Natural killer cell treated with Interleukin-12 subunit alpha and Interleukin-12 subunit beta and Interleukin-15 and Interleukin-18, amount 100 ng/mL, for 72 hours (primary cell): Measurements from ENCODE around the gene TMPRSS13. TPM values are rescaled to one million over a fixed set of nuclear protein-coding genes. Genes with fewer than 3 reads are reported as not detected.
A peak's percentile ranks its signal among the peaks of the same experiment; 100 is the strongest.

Source experiments
- ATAC-seq, 2 donors: fragments of 150-1000 bp; cut with Tn5 transposase in 1 of 2; sonication (Bioruptor Pico), chemical (Tn5 transposase) in 1 of 2; 2 replicates each; pipeline ENCODE4 v1.10.0; 2021
- DNase-seq: peaks from one replicate; pipeline ENCODE4 v3.0.0; 2022; ENCODE audit warnings: low spot score
- H3K27ac Mint-ChIP-seq, 2 donors: 1 replicate in 1 of 2; 2 replicates in 1 of 2; pipeline ENCODE4 v1.8.0; 2022; ENCODE audit warnings: mixed read lengths in 2 of 2, mild to moderate bottlenecking in 1 of 2, moderate library complexity in 1 of 2
- H3K27me3 Mint-ChIP-seq, 2 donors: 1 replicate in 1 of 2; 2 replicates in 1 of 2; pipeline ENCODE4 v1.8.0; 2022; ENCODE audit warnings: mixed read lengths in 2 of 2
- H3K36me3 Mint-ChIP-seq: one replicate; pipeline ENCODE4 v1.8.0; 2022; ENCODE audit warnings: mixed read lengths
- H3K4me1 Mint-ChIP-seq, 2 donors: 1 replicate in 1 of 2; 2 replicates in 1 of 2; pipeline ENCODE4 v1.8.0; 2022; ENCODE audit warnings: low read depth in 2 of 2, mixed read lengths in 2 of 2, mild to moderate bottlenecking in 1 of 2
- H3K4me3 Mint-ChIP-seq: one replicate; pipeline ENCODE4 v1.8.0; 2022; ENCODE audit warnings: mixed read lengths
- H3K9me3 Mint-ChIP-seq: 2 replicates; pipeline ENCODE4 v1.8.0; 2022; ENCODE audit warnings: mixed read lengths
- total RNA-seq, 2 donors: library from RNA; stranded (reverse); gene quantifications; one replicate each; pipeline ENCODE4 v1.2.3, GENCODE V29; 2022

TMPRSS13 gene
- total RNA-seq, 2 donors from 2014 or later: 0.19 to 0.36 TPM

DNA sequence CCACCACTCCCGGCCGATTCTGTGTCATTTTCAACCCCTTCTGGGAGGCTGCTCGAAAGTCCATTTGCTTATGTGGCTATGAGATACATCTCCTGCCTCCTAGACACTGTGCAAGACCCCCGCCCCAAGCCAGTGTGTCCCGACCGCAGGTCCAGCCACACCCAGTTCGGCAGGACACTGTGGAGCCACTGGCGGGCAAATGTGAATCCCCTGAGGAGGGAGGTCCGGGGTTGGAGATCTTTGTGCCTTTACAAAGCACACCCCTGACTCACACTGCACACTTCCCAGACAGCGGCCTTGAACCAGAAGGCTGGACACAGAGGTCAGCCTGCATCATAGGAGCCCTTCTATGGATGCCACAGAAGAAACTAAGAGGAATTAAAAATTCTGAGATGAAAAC, 70.1 kb downstream of the TMPRSS13 start:
- no peaks in the 10 kb centered on the region for H3K36me3 Mint-ChIP-seq
- no peak overlapping the region for H3K4me3 Mint-ChIP-seq
- DNase-seq (no peak), ATAC-seq (peak in 1 of 2 donors; percentile 36)
- H3K27ac Mint-ChIP-seq: no peak overlapping the region
- peaks cover 3 to 5% of the 10 kb centered on the region in 2 donors for H3K4me1 Mint-ChIP-seq
- H3K27me3 Mint-ChIP-seq: peaks cover 15 to 19% of the 10 kb centered on the region in 2 donors
- H3K9me3 Mint-ChIP-seq: no peaks in the 10 kb centered on the region

DNA sequence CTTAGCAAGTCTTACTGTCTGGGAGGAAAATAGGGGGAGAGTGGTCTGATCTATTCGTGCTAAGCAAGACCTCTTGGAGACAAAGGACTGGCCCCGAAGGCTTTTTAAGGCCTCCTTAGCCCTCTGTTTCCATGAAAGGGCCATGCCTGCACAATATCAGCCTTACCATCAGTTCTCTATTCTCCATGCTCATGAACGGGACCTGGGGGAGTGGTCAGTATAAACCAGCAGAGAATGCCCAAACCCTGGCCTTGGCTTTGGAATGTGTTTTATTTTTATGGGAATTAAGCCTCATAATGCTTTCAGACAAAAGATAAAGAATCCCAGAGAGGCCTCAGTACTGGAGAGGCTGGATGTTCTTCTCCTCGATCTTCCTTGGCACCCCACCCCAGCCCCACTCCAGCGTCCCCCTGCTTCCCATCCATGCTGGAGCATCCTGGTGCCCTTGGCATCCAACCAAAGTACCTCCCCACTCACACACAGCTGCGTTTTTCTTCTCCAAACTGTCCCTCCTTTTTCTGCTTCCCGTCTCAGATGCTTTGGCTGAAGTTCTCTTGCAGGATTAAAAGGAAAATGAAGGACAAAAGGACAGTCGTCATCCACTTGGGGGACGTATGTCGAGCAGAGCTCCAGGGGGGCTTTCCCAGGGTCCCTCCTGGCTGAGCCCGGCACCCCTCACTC, 71.3 kb downstream of the TMPRSS13 start:
- Mint-ChIP-seq H3K4me3 (no peak overlapping the region), H3K27me3 (peaks cover 18 to 26% of the 10 kb centered on the region in 2 donors), H3K27ac (no peak overlapping the region), H3K4me1 (peaks cover 3 to 5% of the 10 kb centered on the region in 2 donors), H3K36me3 (peaks cover 1% of the 10 kb centered on the region), H3K9me3 (no peaks in the 10 kb centered on the region)
- ATAC-seq (no peak), DNase-seq (no peak)

DNA sequence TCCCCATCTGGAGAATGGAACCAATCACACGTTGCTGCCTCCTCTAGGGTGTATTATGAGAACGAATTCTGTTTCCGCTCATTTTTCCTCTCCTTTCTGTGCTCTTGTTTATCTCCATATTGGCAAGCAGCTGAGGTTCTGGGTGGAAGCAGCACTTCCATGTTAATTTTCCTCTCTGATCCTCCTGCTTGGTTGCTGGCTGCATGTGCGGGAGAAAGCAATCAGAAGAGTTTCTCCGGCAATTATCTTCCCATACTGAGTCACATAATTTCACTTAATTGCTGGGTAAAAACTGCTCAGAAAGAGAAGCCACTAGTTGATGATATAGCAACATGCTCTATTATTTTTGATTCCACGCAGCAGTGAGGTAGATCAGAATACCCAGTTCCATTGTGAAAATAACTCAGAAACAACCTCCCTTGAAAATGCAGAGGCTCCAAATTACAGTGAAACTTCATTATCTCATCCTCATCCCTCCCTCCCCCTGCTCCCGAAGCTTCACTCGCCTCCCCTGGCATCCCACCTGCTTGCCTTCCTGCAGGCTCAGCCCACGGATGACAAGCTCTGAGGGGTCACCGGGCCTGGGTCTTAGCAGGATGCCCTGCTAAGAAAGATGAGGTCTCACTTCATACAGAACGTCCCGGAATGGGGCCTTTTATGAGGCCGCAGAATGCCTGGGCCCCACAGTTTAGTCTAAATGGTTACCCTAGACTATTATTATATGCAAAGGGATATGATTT, 73.1 kb downstream of the TMPRSS13 start:
- Mint-ChIP-seq H3K27ac (no peak overlapping the region), H3K9me3 (no peaks in the 10 kb centered on the region)

DNA sequence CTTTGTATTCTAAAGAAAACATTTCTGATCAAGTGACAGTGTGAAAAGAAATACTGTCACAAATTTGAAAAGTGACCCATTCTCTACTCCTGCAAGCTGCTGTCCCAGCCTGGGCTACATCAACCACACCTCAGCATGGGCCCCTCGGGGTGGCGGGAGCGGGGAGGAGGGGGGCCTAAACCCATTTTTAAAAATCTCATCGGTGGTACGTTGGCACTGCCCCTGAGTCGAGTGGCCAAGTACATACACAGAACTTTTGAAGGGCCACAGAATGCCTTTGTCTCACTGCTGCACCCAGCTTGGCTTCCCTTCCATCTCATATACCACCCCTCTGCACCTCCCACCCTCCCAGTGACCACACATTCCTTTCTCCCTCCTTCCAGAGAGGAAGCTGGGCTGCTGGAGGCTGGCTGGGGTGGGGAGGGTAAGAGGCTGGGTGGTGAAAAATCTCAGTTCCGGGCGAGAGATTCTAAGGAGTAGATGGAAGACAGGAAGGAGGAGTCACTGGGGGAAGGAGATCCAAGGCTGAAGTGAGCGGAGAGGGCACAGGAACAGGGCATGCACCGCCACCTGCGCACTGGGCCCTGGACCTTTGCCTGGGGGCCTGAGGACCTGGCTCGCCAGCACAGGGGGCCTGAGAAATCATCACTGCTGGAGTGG, 73.9 kb downstream of the TMPRSS13 start:
- Mint-ChIP-seq H3K27me3 (peaks cover 27 to 30% of the 10 kb centered on the region in 2 donors), H3K36me3 (peaks cover 7% of the 10 kb centered on the region), H3K27ac (no peak overlapping the region), H3K9me3 (no peaks in the 10 kb centered on the region), H3K4me1 (peaks cover 5 to 6% of the 10 kb centered on the region in 2 donors), H3K4me3 (no peak overlapping the region)
- DNase-seq (no peak), ATAC-seq (no peak)

More for the DNA sequence above, 73.1 kb downstream of the TMPRSS13 start:
- Mint-ChIP-seq H3K27me3 (peaks cover 27 to 33% of the 10 kb centered on the region in 2 donors), H3K36me3 (peaks cover 7% of the 10 kb centered on the region), H3K4me3 (no peak overlapping the region), H3K4me1 (peaks cover 0 to 2% of the 10 kb centered on the region in 2 donors)
- ATAC-seq: no peak
- no peak for DNase-seq

DNA sequence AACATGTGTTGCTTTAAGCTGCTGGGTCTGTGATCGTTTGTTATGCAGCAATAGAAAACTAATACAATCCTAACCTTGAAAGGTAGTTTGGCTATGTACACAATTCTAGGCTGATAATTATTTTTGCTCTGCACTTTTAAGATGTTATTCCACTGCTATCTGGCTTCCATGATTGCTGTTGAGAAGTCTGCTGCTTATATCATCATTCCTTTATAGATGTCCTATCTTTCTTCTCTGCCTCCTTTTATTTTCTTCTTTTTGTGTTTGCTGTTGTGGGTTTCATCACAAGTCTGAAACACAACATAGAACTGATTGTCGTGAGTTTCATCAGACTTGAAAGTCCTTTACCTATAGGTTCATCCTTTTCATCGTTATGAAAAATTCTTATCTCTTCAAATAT, 76.9 kb downstream of the TMPRSS13 start:
- Mint-ChIP-seq H3K4me3 (no peak overlapping the region), H3K27ac (no peak overlapping the region), H3K36me3 (peaks cover 7% of the 10 kb centered on the region), H3K4me1 (peaks cover 12 to 13% of the 10 kb centered on the region in 2 donors), H3K9me3 (no peaks in the 10 kb centered on the region), H3K27me3 (peaks cover 27 to 30% of the 10 kb centered on the region in 2 donors)
- ATAC-seq (no peak), DNase-seq (no peak)

DNA sequence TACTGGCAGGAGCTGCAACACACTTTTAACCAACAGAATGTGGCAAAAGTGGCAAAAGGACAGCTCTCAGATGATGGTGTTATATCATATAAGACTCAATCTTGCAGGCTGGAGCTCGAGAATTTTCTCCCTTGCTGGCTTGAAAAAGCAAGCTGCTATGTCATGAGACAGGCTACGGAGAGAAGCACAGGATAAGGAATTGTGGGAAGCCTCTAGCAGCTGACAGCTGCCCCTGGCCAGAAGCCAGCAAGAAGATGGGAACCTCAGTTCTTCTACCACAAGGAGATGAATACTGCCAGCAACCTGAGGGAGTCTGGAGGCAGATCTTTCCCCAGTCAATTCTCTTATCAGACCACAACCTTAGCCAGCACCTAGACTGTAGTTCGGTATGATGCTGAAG, 77.3 kb downstream of the TMPRSS13 start:
- ATAC-seq (no peak), DNase-seq (no peak)
- H3K27ac Mint-ChIP-seq: peak overlapping the region in 1 of 2 donors; percentile 19
- peaks cover 7% of the 10 kb centered on the region for H3K36me3 Mint-ChIP-seq
- no peaks in the 10 kb centered on the region for H3K9me3 Mint-ChIP-seq
- peaks cover 12 to 13% of the 10 kb centered on the region in 2 donors for H3K4me1 Mint-ChIP-seq
- H3K4me3 Mint-ChIP-seq: no peak overlapping the region
- peaks cover 23 to 28% of the 10 kb centered on the region in 2 donors for H3K27me3 Mint-ChIP-seq

DNA sequence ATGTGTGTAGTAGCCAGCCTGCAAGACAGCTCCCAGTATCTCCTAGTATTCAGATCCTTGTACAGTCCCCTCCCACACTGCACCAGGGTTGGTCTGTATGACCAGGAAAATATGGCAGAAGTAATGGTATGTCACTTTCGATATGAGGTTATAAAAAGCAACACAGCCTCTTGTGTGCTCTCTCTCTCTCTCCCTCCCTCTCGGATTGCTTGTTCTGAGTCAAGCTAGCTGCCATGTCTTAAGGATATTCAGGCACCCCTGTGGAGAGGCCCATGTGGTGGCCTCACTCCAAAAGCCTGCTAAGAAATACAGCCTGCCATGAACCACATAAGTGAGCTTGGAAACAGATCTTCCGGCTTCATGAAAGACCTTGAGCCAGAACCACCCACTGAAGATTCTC, 78.1 kb downstream of the TMPRSS13 start:
- Mint-ChIP-seq H3K27ac (peak overlapping the region; percentile 19 to 39), H3K36me3 (peaks cover 7% of the 10 kb centered on the region), H3K4me3 (no peak overlapping the region), H3K27me3 (peaks cover 16 to 27% of the 10 kb centered on the region in 2 donors), H3K4me1 (peaks cover 12 to 13% of the 10 kb centered on the region in 2 donors), H3K9me3 (no peaks in the 10 kb centered on the region)
- no peak for ATAC-seq
- DNase-seq: no peak

Other genes with a start within 250 kb of the TMPRSS13 start
- under 1 TPM in 1 of 2 donors, not detected in 1; 0.08 TPM for gene DSCAML1, start 132.2 kb downstream of the TMPRSS13 start, total RNA-seq
- 1 to 10 TPM in 1 of 2 donors, under 1 TPM in 1; 0.14 to 1.5 TPM for gene FXYD2, start 104.7 kb downstream of the TMPRSS13 start, total RNA-seq
- not detected for gene FXYD6, start 52.7 kb downstream of the TMPRSS13 start, total RNA-seq
- gene IL10RA, start 57.0 kb upstream of the TMPRSS13 start, total RNA-seq: 10 to 100 TPM; 59.8 to 83.6 TPM
- under 1 TPM in 1 of 2 donors, not detected in 1; 0.19 TPM for gene TMPRSS4, start 147.7 kb upstream of the TMPRSS13 start, total RNA-seq
- not detected for gene SMIM35, start 157.6 kb upstream of the TMPRSS13 start, total RNA-seq
- gene SCN4B, start 223.4 kb upstream of the TMPRSS13 start, total RNA-seq: not detected
- not detected for gene SCN2B, start 247.2 kb upstream of the TMPRSS13 start, total RNA-seq